MM.1S (cell line): ENCODE results near the gene WNT5A.

ENCODE experiments used
- DNase-seq: peaks from one replicate; pipeline ENCODE4 v3.0.0-alpha.2; 2015
- H2AFZ ChIP-seq: fragments of 300-600 bp; sonication (generic); 2 replicates; pipeline ENCODE4 v1.6.0; 2016; ENCODE audit warnings: antibody characterized with exemption, low read length
- H3F3A ChIP-seq: fragments of 300-600 bp; sonication (generic); 2 replicates; pipeline ENCODE4 v1.6.1; 2016; ENCODE audit warnings: mild to moderate bottlenecking, antibody characterized with exemption, low read length, moderate library complexity, mixed read lengths; ENCODE audit not compliant: insufficient read depth
- H3K27ac ChIP-seq: fragments of 300-600 bp; sonication (generic); 2 replicates; pipeline ENCODE4 v1.5.1; 2016; ENCODE audit warnings: mild to moderate bottlenecking, low read length
- H3K27me3 ChIP-seq: fragments of 300-600 bp; sonication (generic); replicated peaks from 2 replicates; pipeline ENCODE4 v1.6.0; 2016; ENCODE audit warnings: low read length; ENCODE audit not compliant: insufficient read depth
- H3K36me3 ChIP-seq: fragments of 300-600 bp; sonication (generic); replicated peaks from 2 replicates; pipeline ENCODE4 v1.6.1; 2016; ENCODE audit warnings: mild to moderate bottlenecking, low read length, mixed read lengths; ENCODE audit not compliant: insufficient read depth
- H3K4me1 ChIP-seq: fragments of 300-600 bp; sonication (generic); 2 replicates; pipeline ENCODE4 v1.6.1; 2016; ENCODE audit warnings: low read length, mixed read lengths
- H3K4me2 ChIP-seq: fragments of 300-600 bp; sonication (generic); 2 replicates; pipeline ENCODE4 v1.6.0; 2016; ENCODE audit warnings: low read depth, low read length
- H3K4me3 ChIP-seq: fragments of 300-600 bp; sonication (generic); 2 replicates; pipeline ENCODE4 v1.5.1; 2016; ENCODE audit warnings: low read length, mixed read lengths
- H3K79me2 ChIP-seq: fragments of 300-600 bp; sonication (generic); 2 replicates; pipeline ENCODE4 v1.6.1; 2016; ENCODE audit warnings: mixed run types, low read length, mixed read lengths
- H3K9ac ChIP-seq: fragments of 300-600 bp; sonication (generic); 2 replicates; pipeline ENCODE4 v1.6.1; 2016; ENCODE audit warnings: low read length, mixed read lengths
- H3K9me2 ChIP-seq: fragments of 300-600 bp; sonication (generic); replicated peaks from 2 replicates; pipeline ENCODE4 v1.6.1; 2016; ENCODE audit warnings: mild to moderate bottlenecking, low read length, mixed read lengths; ENCODE audit not compliant: insufficient read depth
- H3K9me3 ChIP-seq: fragments of 300-600 bp; sonication (generic); replicated peaks from 2 replicates; pipeline ENCODE4 v1.6.1; 2016; ENCODE audit warnings: mild to moderate bottlenecking, low read length, mixed read lengths; ENCODE audit not compliant: insufficient read depth
- H4K20me1 ChIP-seq: fragments of 300-600 bp; sonication (generic); 2 replicates; pipeline ENCODE4 v1.6.1; 2016; ENCODE audit warnings: mild to moderate bottlenecking, low read length, moderate library complexity, mixed read lengths; ENCODE audit not compliant: insufficient read depth
- CTCF ChIP-seq: fragments of 300-600 bp; sonication (generic); IDR thresholded peaks from 2 replicates; pipeline ENCODE4 v1.5.1; 2016; ENCODE audit warnings: antibody characterized with exemption, low read length, mixed read lengths
- EZH2 ChIP-seq: fragments of 300-600 bp; sonication (generic); optimal IDR thresholded peaks from 2 replicates; pipeline ENCODE3; 2017; ENCODE audit warnings: low read depth, mild to moderate bottlenecking, antibody characterized with exemption, low read length, mixed read lengths
- EZH2phosphoT487 ChIP-seq: fragments of 300-600 bp; sonication (generic); IDR thresholded peaks from 2 replicates; pipeline ENCODE4 v1.6.1; 2018; ENCODE audit warnings: antibody characterized with exemption, low read length

WNT5A gene

GRCh38 chr3:55525436-55525835 is 38.3 kb upstream of the WNT5A start:
- Histone ChIP-seq H3K27ac (no peak overlapping the region), H3K9me2 (no peaks in the 10 kb centered on the region), H3K9me3 (no peaks in the 10 kb centered on the region), H2AFZ (no peak overlapping the region), H3K4me2 (no peak overlapping the region), H3K4me1 (no peaks in the 10 kb centered on the region), H3K79me2 (no peaks in the 10 kb centered on the region), H3F3A (no peaks in the 10 kb centered on the region), H3K4me3 (no peak overlapping the region), H3K36me3 (no peaks in the 10 kb centered on the region), H3K27me3 (no peaks in the 10 kb centered on the region), H3K9ac (no peak overlapping the region), H4K20me1 (no peaks in the 10 kb centered on the region)
- TF ChIP-seq EZH2 (no peak), EZH2phosphoT487 (no peak), CTCF (no peak)
- no peak for DNase-seq

GRCh38 chr3:55524565-55525244 is 37.6 kb upstream of the WNT5A start:
- H3K4me3 ChIP-seq: no peak overlapping the region
- H3K9me2 ChIP-seq: no peaks in the 10 kb centered on the region
- TF ChIP-seq EZH2phosphoT487: no peak
- TF ChIP-seq EZH2: no peak
- TF ChIP-seq CTCF: no peak
- no peaks in the 10 kb centered on the region for H3K27me3 ChIP-seq
- no peaks in the 10 kb centered on the region for H4K20me1 ChIP-seq
- H3F3A ChIP-seq: no peaks in the 10 kb centered on the region
- no peaks in the 10 kb centered on the region for H3K79me2 ChIP-seq
- no peak overlapping the region for H3K9ac ChIP-seq
- H3K4me2 ChIP-seq: no peak overlapping the region
- no peak overlapping the region for H2AFZ ChIP-seq
- no peak for DNase-seq
- H3K27ac ChIP-seq: no peak overlapping the region
- no peaks in the 10 kb centered on the region for H3K36me3 ChIP-seq
- no peaks in the 10 kb centered on the region for H3K9me3 ChIP-seq
- H3K4me1 ChIP-seq: no peaks in the 10 kb centered on the region

DNA sequence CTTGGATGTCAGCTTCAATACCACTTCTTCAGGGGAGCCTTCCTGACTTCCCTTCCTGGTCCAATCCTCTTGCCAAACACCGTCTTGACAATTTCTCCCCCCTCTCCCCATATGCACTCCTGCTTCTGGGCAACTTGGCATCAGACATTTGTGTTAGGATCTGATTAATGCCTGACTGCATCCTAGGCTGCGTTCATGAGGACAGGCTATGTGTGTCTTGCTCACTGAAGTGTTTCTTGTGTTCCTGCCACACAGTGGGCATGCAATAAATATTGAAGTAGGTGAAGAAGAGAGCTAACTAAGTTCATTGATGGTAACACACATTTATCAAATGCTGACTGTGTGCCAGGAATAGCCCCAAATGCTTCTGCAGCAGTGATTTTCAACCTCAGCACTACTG is 36.4 kb upstream of the WNT5A start:
- H3K36me3 ChIP-seq: no peaks in the 10 kb centered on the region
- no peak overlapping the region for H3K27ac ChIP-seq
- H4K20me1 ChIP-seq: no peaks in the 10 kb centered on the region
- no peaks in the 10 kb centered on the region for H3K79me2 ChIP-seq
- no peak for TF ChIP-seq EZH2
- no peak for TF ChIP-seq EZH2phosphoT487
- TF ChIP-seq CTCF: no peak
- no peaks in the 10 kb centered on the region for H3K9me3 ChIP-seq
- no peak overlapping the region for H3K4me2 ChIP-seq
- DNase-seq: no peak
- H3K4me1 ChIP-seq: no peaks in the 10 kb centered on the region
- H3K27me3 ChIP-seq: no peaks in the 10 kb centered on the region
- no peaks in the 10 kb centered on the region for H3F3A ChIP-seq
- H3K9ac ChIP-seq: no peak overlapping the region
- no peak overlapping the region for H3K4me3 ChIP-seq
- no peak overlapping the region for H2AFZ ChIP-seq
- no peaks in the 10 kb centered on the region for H3K9me2 ChIP-seq
